Upper lobe of left lung (tissue), 6 donors: ENCODE measurements around the gene KDM5A. TPM values are rescaled to one million over a fixed set of nuclear protein-coding genes. Genes with fewer than 3 reads are reported as not detected.

ENCODE experiments used
- ATAC-seq, 2 donors: fragments of 200-7000 bp; cut with Tn5 transposase; one replicate each; pipeline ENCODE4 v1.9.1; 2022; ENCODE audit warnings: mild to moderate bottlenecking in 2 of 2, moderate library complexity in 2 of 2; ENCODE audit not compliant: low FRiP score in 2 of 2
- DNase-seq, 2 donors: peaks; one replicate each; pipeline ENCODE4 v3.0.0-alpha.2; 2019 to 2020
- H3K27ac ChIP-seq, 4 donors: fragments of 200-600 bp; sonication (generic); one replicate each; pipeline ENCODE4 v1.5.1; 2016 to 2019
- H3K27me3 ChIP-seq, 4 donors: fragments of 200-600 bp; sonication (generic); one replicate each; pipeline ENCODE4 v1.5.1; 2017 to 2019
- H3K36me3 ChIP-seq, 4 donors: fragments of 200-600 bp; sonication (generic); one replicate each; pipeline ENCODE4 v1.5.1; 2016 to 2019
- H3K4me1 ChIP-seq, 4 donors: fragments of 200-600 bp; sonication (generic); one replicate each; pipeline ENCODE4 v1.5.1; 2018 to 2019
- H3K4me3 ChIP-seq, 4 donors: fragments of 200-600 bp; sonication (generic); one replicate each; pipeline ENCODE4 v1.5.1; 2017 to 2019; ENCODE audit warnings: mild to moderate bottlenecking in 2 of 4, moderate library complexity in 1 of 4
- H3K9me3 ChIP-seq, 4 donors: fragments of 200-600 bp; sonication (generic); one replicate each; pipeline ENCODE4 v1.5.1; 2018 to 2019
- CTCF ChIP-seq, 6 experiments: fragments of 450-650 bp in 4 of 6; fragments of 200-600 bp in 2 of 6; sonication (generic) in 2 of 6; IDR thresholded peaks; one replicate each; pipeline ENCODE4 v1.5.1; 2016 to 2019; ENCODE audit warnings: antibody characterized with exemption in 6 of 6
- EP300 ChIP-seq, 4 donors: sonication (generic); formaldehyde crosslinking; IDR thresholded peaks; one replicate each; pipeline ENCODE4 v1.5.1; 2017; ENCODE audit warnings: antibody characterized with exemption in 4 of 4, control low read depth in 2 of 4
- POLR2A ChIP-seq, 4 donors: fragments of 450-650 bp; IDR thresholded peaks; one replicate each; pipeline ENCODE4 v1.5.1; 2016 to 2017; ENCODE audit warnings: antibody characterized with exemption in 4 of 4, mild to moderate bottlenecking in 2 of 4
- POLR2AphosphoS5 ChIP-seq, 2 donors: sonication (generic); formaldehyde crosslinking; IDR thresholded peaks; one replicate each; pipeline ENCODE4 v1.5.1; 2017; ENCODE audit warnings: antibody characterized with exemption in 2 of 2
- WGBS, 2 donors: methylation state at CpG; one replicate each; pipeline ENCODE4 v1.1.5; 2017 to 2018; 5-methylcytosine and 5-hydroxymethylcytosine counted together
- total RNA-seq, 6 donors: library from RNA; depleted of rRNA in 4 of 6; stranded (reverse); fragments of >200 nt in 4 of 6; gene quantifications; one replicate each; pipeline versions ENCODE4 v1.1.0 to v1.2.1, GENCODE V29; 2016 to 2021
- donor health status: DM: no; HTN: no; CAD: no; lungs with moderate emphysema.
- donor health status: DM: no; HTN: yes; CAD: no; lungs with severe emphysema.

KDM5A gene
- total RNA-seq, 6 donors from 2014 or later, result 51.2 to 79.6 (median 60.1) TPM

GRCh38 chr12:292186-292585 lies 96.9 kb downstream of the KDM5A start:
- Histone ChIP-seq H3K4me3 (no peak overlapping the region), H3K27me3 (no peaks in the 10 kb centered on the region), H3K27ac (no peak overlapping the region), H3K9me3 (no peaks in the 10 kb centered on the region), H3K4me1 (peaks cover 0 to 4% (median 0%) of the 10 kb centered on the region in 4 donors), H3K36me3 (peaks cover 24 to 84% (median 55%) of the 10 kb centered on the region in 4 donors)
- no peak for TF ChIP-seq CTCF (IDR thresholded peaks at IDR 0.05)
- no peak for TF ChIP-seq POLR2AphosphoS5 (IDR thresholded peaks at IDR 0.05)
- no peak for TF ChIP-seq POLR2A (IDR thresholded peaks at IDR 0.05)
- TF ChIP-seq EP300 (IDR thresholded peaks at IDR 0.05), result no peak
- ATAC-seq (no peak), DNase-seq (no peak)
- WGBS, 2 donors, result 100% methylated on average over 1 of the region's 1 CpG

- DNase-seq, result no peak
- no peak for TF ChIP-seq CTCF (IDR thresholded peaks at IDR 0.05)
- no peak for TF ChIP-seq POLR2A (IDR thresholded peaks at IDR 0.05)
- no peak for TF ChIP-seq POLR2AphosphoS5 (IDR thresholded peaks at IDR 0.05)
- no peak for TF ChIP-seq EP300 (IDR thresholded peaks at IDR 0.05)
- WGBS, 2 donors, result 71 to 75% methylated on average over 1 of the region's 1 CpG
- no peak for ATAC-seq
- Histone ChIP-seq H3K9me3 (no peaks in the 10 kb centered on the region), H3K4me3 (no peak overlapping the region), H3K4me1 (peaks cover 0 to 4% (median 0%) of the 10 kb centered on the region in 4 donors), H3K27ac (no peak overlapping the region), H3K36me3 (peaks cover 19 to 74% (median 46%) of the 10 kb centered on the region in 4 donors), H3K27me3 (no peaks in the 10 kb centered on the region)
Measured at GRCh38 chr12:291153-291723, 97.9 kb downstream of the KDM5A start.

GRCh38 chr12:288687-289086 lies 100.4 kb downstream of the KDM5A start:
- Histone ChIP-seq H3K27ac (no peak overlapping the region), H3K27me3 (no peaks in the 10 kb centered on the region), H3K4me3 (no peak overlapping the region), H3K9me3 (no peaks in the 10 kb centered on the region), H3K4me1 (peaks cover 0 to 4% (median 0%) of the 10 kb centered on the region in 4 donors), H3K36me3 (peaks cover 19 to 71% (median 39%) of the 10 kb centered on the region in 4 donors)
- no peak for DNase-seq
- TF ChIP-seq POLR2AphosphoS5 (IDR thresholded peaks at IDR 0.05), result no peak
- no peak for TF ChIP-seq CTCF (IDR thresholded peaks at IDR 0.05)
- TF ChIP-seq POLR2A (IDR thresholded peaks at IDR 0.05), result no peak
- no peak for TF ChIP-seq EP300 (IDR thresholded peaks at IDR 0.05)
- WGBS, 2 donors, result 87 to 88% methylated on average over 5 of the region's 5 CpGs
- no peak for ATAC-seq

- Histone ChIP-seq H3K4me1 (peaks cover 0 to 4% (median 0%) of the 10 kb centered on the region in 4 donors), H3K9me3 (no peaks in the 10 kb centered on the region), H3K4me3 (no peak overlapping the region), H3K27me3 (no peaks in the 10 kb centered on the region), H3K36me3 (peaks cover 7 to 70% (median 20%) of the 10 kb centered on the region in 4 donors), H3K27ac (no peak overlapping the region)
- TF ChIP-seq CTCF (IDR thresholded peaks at IDR 0.05) (no peak), POLR2A (IDR thresholded peaks at IDR 0.05) (no peak), EP300 (IDR thresholded peaks at IDR 0.05) (no peak), POLR2AphosphoS5 (IDR thresholded peaks at IDR 0.05) (no peak)
- WGBS, 2 donors, result 89 to 93% methylated on average over 5 of the region's 5 CpGs
- DNase-seq (no peak), ATAC-seq (no peak)
Measured at GRCh38 chr12:286531-287300, 102.4 kb downstream of the KDM5A start.
